Activated naive CD8-positive, alpha-beta T cell treated with anti-CD3 and anti-CD28 coated beads, Interleukin-2, amount 50 U/mL, for 16 hours (primary cell): Measurements from ENCODE around the gene KRTAP10-12.
"Not testable (repeated sequence)": the region's sequence is repeated elsewhere in the genome, so short reads cannot be mapped to it uniquely, and the experiment has no call there.

Experiments used
- DNase-seq: peaks from one replicate; pipeline ENCODE4 v3.0.0-alpha.2; 2020; ENCODE audit warnings: low read depth, low spot score

KRTAP10-12 gene

DNA sequence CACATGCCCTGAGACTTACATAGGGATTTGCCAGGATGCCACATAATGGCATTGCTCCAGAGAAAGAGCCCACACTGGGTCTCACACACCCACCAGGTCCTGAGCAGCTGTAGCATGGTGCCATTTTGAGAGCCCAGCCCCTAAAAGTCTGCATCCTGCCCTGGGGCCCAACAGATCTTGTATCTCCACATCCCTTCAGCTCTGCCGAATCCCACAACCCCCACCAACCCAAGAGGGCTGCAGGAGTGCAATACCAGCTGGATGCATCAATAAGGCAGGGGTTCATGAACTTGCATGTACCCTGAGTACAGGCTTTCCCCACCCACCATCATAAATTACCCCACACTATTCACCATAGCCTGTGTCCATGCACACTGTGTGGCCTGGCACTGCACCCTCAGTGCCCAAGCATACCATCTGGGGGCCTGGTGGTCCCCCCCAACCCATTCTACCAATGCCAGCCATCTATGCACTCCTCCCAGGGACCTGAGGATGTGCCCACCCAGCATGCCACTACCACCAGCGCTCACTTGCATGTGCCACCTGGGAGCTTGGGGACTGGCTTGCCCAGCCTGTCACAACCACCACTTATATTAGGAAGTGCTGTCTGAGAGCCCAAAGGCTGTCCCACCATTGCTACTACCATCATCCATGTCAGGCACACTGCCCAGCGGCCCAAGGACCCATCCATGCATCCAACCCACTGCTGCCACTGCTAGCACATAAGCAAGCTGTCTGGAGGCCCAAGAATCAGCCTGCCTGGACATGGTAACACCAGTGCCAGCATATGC is 26.1 kb upstream of the KRTAP10-12 start:
- no peak for DNase-seq

DNA sequence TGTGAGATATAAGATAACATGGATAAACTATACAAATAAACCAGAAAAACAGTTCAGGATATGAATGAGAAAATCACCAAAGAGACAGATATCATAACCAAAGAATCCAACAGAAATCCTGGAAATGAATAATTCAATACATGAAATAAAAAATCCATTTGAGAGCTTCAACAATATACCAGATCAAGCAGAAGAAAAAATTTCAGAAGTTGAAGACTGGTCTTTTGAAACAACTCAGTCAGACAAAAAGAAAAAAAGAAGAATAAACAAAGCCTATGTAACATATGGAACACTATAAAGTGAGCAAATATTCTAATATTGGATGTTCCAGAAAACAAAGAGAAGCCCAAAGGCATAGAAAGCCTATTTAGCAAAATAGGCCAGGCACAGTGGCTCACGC is 25.1 kb upstream of the KRTAP10-12 start:
- no peak for DNase-seq

- DNase-seq, result no peak
These were observed 19.1 kb upstream of the KRTAP10-12 start for GRCh38 chr21:44677881-44678280.

DNA sequence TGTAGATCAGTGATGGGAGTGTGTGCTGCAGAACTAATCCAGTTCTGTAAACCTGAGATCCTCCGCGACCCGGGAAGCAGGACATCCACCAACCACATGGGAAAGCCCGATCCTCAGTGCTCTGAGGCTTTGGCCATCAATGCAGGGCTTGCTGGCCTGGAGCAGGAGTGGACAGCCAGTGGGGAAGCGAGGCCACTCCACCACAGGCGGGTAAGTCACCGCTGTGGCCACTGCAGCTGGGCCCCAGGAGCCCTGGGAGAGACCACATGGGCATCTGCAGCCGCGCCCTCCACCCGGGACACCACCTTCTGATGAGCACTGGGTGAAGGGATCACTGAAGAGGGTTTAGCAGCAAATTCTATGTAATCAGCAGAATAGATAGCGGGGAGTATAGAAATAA is 15.8 kb upstream of the KRTAP10-12 start:
- DNase-seq, result no peak

- DNase-seq, result no peak
These were observed 15.0 kb upstream of the KRTAP10-12 start, which contains the start of gene KRTAP12-1 for GRCh38 chr21:44681861-44682579. KRTAP12-1 (minus strand) TSS chr21:44682163; CDS start chr21:44682123, 40 bp downstream.

DNA sequence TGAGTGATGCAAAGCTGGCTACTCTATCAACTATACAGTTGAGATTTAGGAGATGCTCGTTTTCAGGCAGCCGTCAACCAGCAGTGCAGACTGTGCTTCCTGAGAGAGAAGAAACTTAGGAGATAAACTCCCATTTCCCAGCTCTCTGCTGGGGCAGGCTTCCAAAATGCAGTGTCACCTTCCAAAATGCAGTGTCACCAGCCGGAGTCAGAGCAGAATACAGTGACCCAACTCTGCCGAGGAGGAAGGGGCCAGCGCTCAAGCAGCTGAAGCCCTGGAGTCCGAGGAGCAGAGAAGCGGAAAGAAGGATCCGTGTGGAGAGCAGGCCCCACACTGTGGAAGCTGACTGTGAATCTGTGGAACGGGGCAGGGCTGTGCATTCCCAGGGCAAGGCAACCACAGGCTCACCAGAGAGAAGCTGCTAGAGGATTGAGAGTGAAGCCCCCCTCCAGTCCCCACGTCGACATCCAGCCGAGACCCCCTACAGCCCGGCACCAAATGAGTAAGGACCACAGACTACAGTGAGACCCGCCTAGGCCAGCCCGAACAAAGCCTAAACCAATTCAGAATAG is 14.3 kb upstream of the KRTAP10-12 start:
- DNase-seq, result no peak

DNA sequence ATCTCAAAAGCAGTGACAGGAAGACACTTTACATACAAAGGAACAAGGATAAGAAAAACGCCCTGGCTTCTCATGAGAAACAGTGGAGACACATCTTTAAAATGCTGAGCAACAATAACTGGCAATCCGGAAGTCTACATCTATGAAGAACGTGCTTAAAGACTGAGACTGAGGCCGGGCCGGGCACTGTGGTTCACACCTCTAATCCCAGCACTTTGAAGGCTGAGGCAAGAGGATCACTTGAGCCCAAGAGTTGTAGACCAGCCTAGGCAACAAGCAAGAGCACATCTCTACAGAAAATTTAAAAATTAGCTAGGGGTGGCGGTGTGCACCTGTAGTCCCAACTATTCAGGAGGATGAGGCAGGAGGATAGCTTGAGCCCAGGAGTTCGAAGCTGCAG is 12.9 kb upstream of the KRTAP10-12 start:
- DNase-seq, result no peak

- DNase-seq, result no peak
These were observed 12.5 kb upstream of the KRTAP10-12 start for GRCh38 chr21:44684483-44684882.

DNA sequence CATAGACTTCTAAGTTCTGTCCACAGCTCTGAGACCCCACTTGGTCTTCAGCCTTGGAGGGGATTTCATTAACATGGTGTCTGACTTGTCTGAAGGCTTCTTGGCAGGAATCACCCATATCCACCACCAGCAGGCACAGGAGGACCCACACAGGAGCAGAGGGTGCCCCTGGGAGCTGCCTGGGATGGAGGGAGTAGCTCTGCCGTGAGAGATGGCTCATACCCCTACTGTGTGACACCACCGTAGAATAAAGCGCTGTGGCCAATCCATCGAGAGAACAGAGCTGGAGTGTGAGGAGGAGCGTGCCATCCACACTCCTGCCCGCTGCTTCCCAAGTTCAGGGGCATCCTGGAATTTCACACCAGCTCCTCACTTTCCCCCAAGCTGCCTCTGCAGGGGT is 11.9 kb upstream of the KRTAP10-12 start:
- not testable (repeated sequence) for DNase-seq

- DNase-seq, result no peak
These were observed 10.8 kb upstream of the KRTAP10-12 start for GRCh38 chr21:44686000-44686781.

- no peak for DNase-seq
These were observed 10.0 kb upstream of the KRTAP10-12 start for GRCh38 chr21:44686843-44687561.

DNA sequence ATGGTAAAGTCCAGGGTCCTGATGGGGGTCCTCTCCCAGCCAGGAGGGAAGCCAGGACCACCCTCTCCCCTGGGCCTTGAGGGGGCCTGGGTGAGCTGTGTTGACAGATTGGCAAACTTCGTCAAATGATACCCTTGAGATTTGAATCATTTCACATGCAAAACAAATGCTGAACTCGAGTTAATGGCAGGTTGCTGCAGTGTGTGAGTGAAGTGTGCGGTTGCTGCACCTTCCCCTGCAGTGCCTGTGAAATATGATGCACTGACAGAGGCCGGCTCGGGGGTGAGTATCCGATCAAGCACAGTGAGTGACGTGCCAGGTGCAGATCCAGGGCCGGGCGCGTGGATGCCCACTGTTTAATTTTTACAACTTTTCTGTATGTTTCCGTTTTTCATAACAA is 9.3 kb upstream of the KRTAP10-12 start:
- DNase-seq, result no peak

- DNase-seq, result not testable (repeated sequence)
These were observed 7.2 kb upstream of the KRTAP10-12 start for GRCh38 chr21:44689740-44690139.

DNA sequence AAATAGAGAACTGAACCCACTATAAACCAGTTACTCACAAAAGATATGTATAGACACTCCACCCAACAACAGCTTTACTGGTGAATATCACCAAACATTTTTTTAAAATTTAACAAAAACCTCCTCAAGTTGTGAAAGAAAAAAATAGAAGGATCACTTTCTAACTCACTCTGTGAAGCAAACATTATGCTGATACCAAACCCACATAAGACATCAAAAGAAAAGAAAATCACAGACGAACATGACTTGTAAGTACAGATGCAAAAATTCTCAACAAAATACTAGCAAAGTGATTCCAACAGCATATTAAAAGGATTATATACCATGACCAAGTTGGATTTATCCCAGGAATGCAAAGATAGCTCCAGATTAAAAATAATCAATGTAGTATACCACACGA is 5.3 kb upstream of the KRTAP10-12 start:
- no peak for DNase-seq

GRCh38 chr21:44692798-44693512 is 4.0 kb upstream of the KRTAP10-12 start:
- DNase-seq, result no peak

- DNase-seq, result no peak
These were observed 2.2 kb upstream of the KRTAP10-12 start for GRCh38 chr21:44694776-44695175.

GRCh38 chr21:44695184-44695583 is 1.8 kb upstream of the KRTAP10-12 start:
- DNase-seq, result no peak

GRCh38 chr21:44695641-44696040 is 1.3 kb upstream of the KRTAP10-12 start:
- no peak for DNase-seq

DNA sequence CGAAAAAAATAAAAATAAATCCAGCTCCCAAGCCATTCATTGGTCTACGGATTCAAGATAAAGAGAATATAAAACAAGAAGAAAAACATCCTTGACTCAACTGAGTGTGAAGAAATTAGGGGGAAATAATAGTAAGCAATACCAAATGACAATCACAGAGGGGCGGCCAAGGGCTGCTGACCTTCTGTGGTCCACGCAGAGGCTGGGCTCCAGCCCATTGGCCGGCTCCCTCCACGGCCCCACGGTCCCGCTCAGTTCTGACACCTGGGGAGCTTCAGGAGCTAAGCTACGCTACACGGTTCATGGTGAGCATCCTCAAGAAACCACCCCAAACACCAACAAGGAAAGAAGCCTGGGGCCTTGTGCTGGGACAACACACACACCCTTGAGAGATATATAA is 400 bp upstream of the KRTAP10-12 start:
- no peak for DNase-seq
